Neural cell (in vitro differentiated cells): ENCODE measurements around the gene SPRYD4. TPM values are rescaled to one million over a fixed set of nuclear protein-coding genes. Genes with fewer than 3 reads are reported as not detected.

Experiments used
- H2AFZ ChIP-seq: fragments of 200-600, 300-800 bp; sonication (generic), shearing (Covaris generic); 2 replicates; pipeline ENCODE4 v1.6.0; 2014; ENCODE audit warnings: low read depth, mild to moderate bottlenecking, antibody characterized with exemption, low read length, moderate library complexity
- H3F3A ChIP-seq: fragments of 200-600 bp; shearing (Covaris generic); 2 replicates; pipeline ENCODE4 v1.6.1; 2016; ENCODE audit warnings: mild to moderate bottlenecking, moderate library complexity, mixed read lengths, antibody characterized with exemption, low read length; ENCODE audit not compliant: insufficient read depth, poor library complexity, severe bottlenecking
- H3K27ac ChIP-seq: fragments of 200-600, 300-800 bp; sonication (generic), shearing (Covaris generic); 2 replicates; pipeline ENCODE4 v1.5.1; 2014; ENCODE audit warnings: mild to moderate bottlenecking, low read length, moderate library complexity
- H3K27me3 ChIP-seq: fragments of 300-800, 200-600 bp; sonication (generic), shearing (Covaris generic); 2 replicates; pipeline ENCODE4 v1.6.0; 2014; ENCODE audit warnings: mild to moderate bottlenecking, low read depth, low read length, moderate library complexity; ENCODE audit not compliant: insufficient read depth
- H3K36me3 ChIP-seq: fragments of 300-800, 200-600 bp; sonication (generic), shearing (Covaris generic); 2 replicates; pipeline ENCODE4 v1.5.1; 2014; ENCODE audit warnings: mild to moderate bottlenecking, antibody characterized with exemption, low read length, moderate library complexity; ENCODE audit not compliant: insufficient read depth
- H3K4me2 ChIP-seq: fragments of 300-800, 200-600 bp; sonication (generic), shearing (Covaris generic); 2 replicates; pipeline ENCODE4 v1.6.0; 2014; ENCODE audit warnings: mild to moderate bottlenecking, low read length
- H3K4me3 ChIP-seq: fragments of 300-800, 200-600 bp; sonication (generic), shearing (Covaris generic); 2 replicates; pipeline ENCODE4 v1.5.1; 2014; ENCODE audit warnings: mild to moderate bottlenecking, low read length, moderate library complexity
- H3K79me2 ChIP-seq: fragments of 200-600 bp; shearing (Covaris generic); replicated peaks from 2 replicates; pipeline ENCODE4 v1.6.0; 2014; ENCODE audit warnings: mild to moderate bottlenecking, low read length, moderate library complexity; ENCODE audit not compliant: insufficient read depth
- H3K9ac ChIP-seq: fragments of 300-800, 200-600 bp; sonication (generic), shearing (Covaris generic); 2 replicates; pipeline ENCODE4 v1.6.1; 2016; ENCODE audit warnings: mild to moderate bottlenecking, low read length, mixed read lengths
- H3K9me2 ChIP-seq: fragments of 200-600 bp; shearing (Covaris generic); 2 replicates; pipeline ENCODE4 v1.6.1; 2016; ENCODE audit warnings: mild to moderate bottlenecking, low read length, mixed read lengths; ENCODE audit not compliant: insufficient read depth
- H3K9me3 ChIP-seq: fragments of 200-600, 300-800 bp; sonication (generic), shearing (Covaris generic); 2 replicates; pipeline ENCODE4 v1.6.1; 2016; ENCODE audit warnings: mild to moderate bottlenecking, mixed run types, low read length, moderate library complexity, mixed read lengths
- H4K20me1 ChIP-seq: fragments of 200-600 bp; shearing (Covaris generic); 2 replicates; pipeline ENCODE4 v1.6.1; 2016; ENCODE audit warnings: mild to moderate bottlenecking, mixed run types; ENCODE audit not compliant: insufficient read depth
- CTCF ChIP-seq: fragments of 450-650 bp; IDR thresholded peaks from 2 replicates; pipeline ENCODE4 v1.5.1; 2014; ENCODE audit warnings: antibody characterized with exemption, mild to moderate bottlenecking, moderate library complexity; ENCODE audit not compliant: poor library complexity, severe bottlenecking
- EP300 ChIP-seq: fragments of 450-650 bp; conservative IDR thresholded peaks from 2 replicates; pipeline ENCODE4 v1.6.1; 2014; ENCODE audit warnings: antibody characterized with exemption, mild to moderate bottlenecking, moderate library complexity; ENCODE audit not compliant: poor library complexity, severe bottlenecking
- EZH2 ChIP-seq: fragments of 200-600, 300-800 bp; shearing (Covaris generic), sonication (generic); IDR thresholded peaks from 2 replicates; pipeline ENCODE4 v1.6.1; 2014; ENCODE audit warnings: antibody characterized with exemption, low read length, borderline replicate concordance, mild to moderate bottlenecking; ENCODE audit not compliant: insufficient read depth, poor library complexity, severe bottlenecking
- MXI1 ChIP-seq: fragments of 450-650 bp; conservative IDR thresholded peaks from 2 replicates; pipeline ENCODE4 v1.6.1; 2014; ENCODE audit warnings: antibody characterized with exemption, mild to moderate bottlenecking; ENCODE audit not compliant: poor library complexity, severe bottlenecking
- POLR2AphosphoS5 ChIP-seq: IDR thresholded peaks from 2 replicates; pipeline ENCODE4 v1.6.1; 2012
- RAD21 ChIP-seq: fragments of 450-650 bp; conservative IDR thresholded peaks from 2 replicates; pipeline ENCODE4 v1.6.1; 2014; ENCODE audit warnings: antibody characterized with exemption, mild to moderate bottlenecking, moderate library complexity
- REST ChIP-seq: IDR thresholded peaks from 2 replicates; pipeline ENCODE4 v1.6.1; 2012; ENCODE audit warnings: borderline replicate concordance
- SMC3 ChIP-seq: fragments of 450-650 bp; conservative IDR thresholded peaks from 2 replicates; pipeline ENCODE4 v1.6.1; 2014; ENCODE audit warnings: antibody characterized with exemption, mild to moderate bottlenecking, moderate library complexity; ENCODE audit not compliant: poor library complexity
- TAF1 ChIP-seq: IDR thresholded peaks from 2 replicates; pipeline ENCODE4 v1.6.1; 2012; ENCODE audit warnings: low read depth
- polyA plus RNA-seq: library from polyadenylated mRNA; depleted of rRNA; stranded (reverse); fragments of >200 nt; gene quantifications from 2 replicates; pipeline ENCODE4 v1.2.3, GENCODE V29; 2014

Gene SPRYD4
- polyA plus RNA-seq, 1 donor from 2014 or later = 1.8 TPM

- no peak for TF ChIP-seq RAD21
- TF ChIP-seq EP300 = no peak
- no peak for TF ChIP-seq TAF1
- no peak for TF ChIP-seq EZH2
- TF ChIP-seq POLR2AphosphoS5 = no peak
- no peak for TF ChIP-seq REST
- TF ChIP-seq MXI1 = no peak
- TF ChIP-seq CTCF = no peak
- no peak for TF ChIP-seq SMC3
- Histone ChIP-seq H3K27me3 (no peaks in the 10 kb centered on the region), H2AFZ (no peak overlapping the region), H3K4me2 (no peak overlapping the region), H3K36me3 (no peaks in the 10 kb centered on the region), H3K9ac (no peak overlapping the region), H3K9me2 (no peaks in the 10 kb centered on the region), H3K27ac (no peak overlapping the region), H3F3A (no peaks in the 10 kb centered on the region), H3K4me3 (no peak overlapping the region), H3K79me2 (no peaks in the 10 kb centered on the region), H4K20me1 (no peaks in the 10 kb centered on the region), H3K9me3 (no peaks in the 10 kb centered on the region)
These were observed 51.7 kb downstream of the SPRYD4 start for GRCh38 chr12:56520048-56520447.

- H3K79me2 ChIP-seq = no peaks in the 10 kb centered on the region
- H3K4me2 ChIP-seq = no peak overlapping the region
- no peaks in the 10 kb centered on the region for H3K27me3 ChIP-seq
- no peaks in the 10 kb centered on the region for H4K20me1 ChIP-seq
- H3K9ac ChIP-seq = no peak overlapping the region
- H3F3A ChIP-seq = no peaks in the 10 kb centered on the region
- H3K9me2 ChIP-seq = no peaks in the 10 kb centered on the region
- TF ChIP-seq RAD21 = no peak
- TF ChIP-seq EP300 = no peak
- no peak for TF ChIP-seq EZH2
- no peak for TF ChIP-seq TAF1
- no peak for TF ChIP-seq CTCF
- no peak for TF ChIP-seq REST
- no peak for TF ChIP-seq SMC3
- no peak for TF ChIP-seq POLR2AphosphoS5
- no peak for TF ChIP-seq MXI1
- H3K9me3 ChIP-seq = no peaks in the 10 kb centered on the region
- no peak overlapping the region for H2AFZ ChIP-seq
- H3K27ac ChIP-seq = no peak overlapping the region
- H3K36me3 ChIP-seq = no peaks in the 10 kb centered on the region
- no peak overlapping the region for H3K4me3 ChIP-seq
These were observed 52.1 kb downstream of the SPRYD4 start for GRCh38 chr12:56520506-56520905.
